HepG2 (cell line): ENCODE measurements around the gene PCBP2. TPM values are rescaled to one million over a fixed set of nuclear protein-coding genes. Genes with fewer than 3 reads are reported as not detected.

Experiments
- ATAC-seq: fragments of 200-7000 bp; cut with Tn5 transposase; 3 replicates; pipeline ENCODE4 v1.9.1; 2020; ENCODE audit warnings: mild to moderate bottlenecking, moderate library complexity
- BruUV-seq: library from RNA; stranded (reverse); fragments of 400-500 nt; replicated peaks from 2 replicates; lab custom pipeline; 2021; lab: Mats Ljungman, UMichigan
- CTCF ChIA-PET: fragments of 300-600 bp; formaldehyde crosslinking; extraction: SDS; loops from one replicate; lab custom pipeline; 2021; ENCODE audit warnings: low total read pairs, inconsistent platforms, low intra/inter-chr PET ratio; lab: Yijun Ruan, JAX
- POLR2A ChIA-PET: fragments of 350-600 bp; sonication (Branson Sonifier 250); formaldehyde crosslinking; loops from one replicate; lab custom pipeline; 2020; ENCODE audit warnings: antibody characterized with exemption, inconsistent platforms; lab: Yijun Ruan, JAX
- DNase-seq: peaks from one replicate; pipeline ENCODE4 v3.0.0-alpha.2; 2015; ENCODE audit warnings: low spot score
- FAIRE-seq: peaks from 3 replicates; lab custom pipeline; 2011; peaks lifted over from hg19 to GRCh38; lab: Jason Lieb, UNC
- H2AFZ ChIP-seq: one replicate; pipeline ENCODE4 v1.6.1; 2011; ENCODE audit warnings: low read length, inconsistent platforms
- H3K27ac ChIP-seq: fragments of 300-600 bp; 3 replicates; pipeline ENCODE4 v1.8.0; 2011; ENCODE audit warnings: mixed run types, mild to moderate bottlenecking, mixed read lengths, low read length, inconsistent platforms; ENCODE audit not compliant: insufficient read depth; ENCODE audit errors: extremely low read length
- H3K27me3 ChIP-seq, 2 experiments: fragments of 200-600 bp in 1 of 2; 2 replicates in 1 of 2; 3 replicates in 1 of 2; pipeline versions ENCODE4 v1.6.0 to v1.8.0; 2011; ENCODE audit warnings: low read length in 2 of 2, mild to moderate bottlenecking in 2 of 2, moderate library complexity in 2 of 2, inconsistent platforms in 1 of 2; ENCODE audit not compliant: insufficient read depth in 2 of 2, control insufficient read depth in 1 of 2
- H3K36me3 ChIP-seq, 2 experiments: fragments of 200-600 bp in 1 of 2; replicated peaks in 1 of 2; 2 replicates in 1 of 2; 3 replicates in 1 of 2; pipeline versions ENCODE4 v1.5.1 to v1.8.0; 2011; ENCODE audit warnings: low read length in 2 of 2, inconsistent platforms in 1 of 2; ENCODE audit not compliant: insufficient read depth in 2 of 2, control insufficient read depth in 1 of 2
- H3K4me1 ChIP-seq: 2 replicates; pipeline ENCODE4 v1.5.1; 2012; ENCODE audit warnings: low read length, inconsistent platforms; ENCODE audit not compliant: insufficient read depth
- H3K4me2 ChIP-seq: 2 replicates; pipeline ENCODE4 v1.6.0; 2011; ENCODE audit warnings: low read depth, low read length, inconsistent platforms
- H3K4me3 ChIP-seq, 3 experiments: fragments of 200-600 bp in 1 of 3; sonication (generic), shearing (Covaris generic) in 1 of 3; replicated peaks in 1 of 3; 2 replicates each; pipeline ENCODE4 v1.5.1; 2011 to 2016; ENCODE audit warnings: low read length in 3 of 3, inconsistent platforms in 2 of 3, low read depth in 2 of 3, mild to moderate bottlenecking in 2 of 3, control low read depth in 1 of 3, mixed read lengths in 1 of 3; ENCODE audit not compliant: insufficient read depth in 1 of 3
- H3K79me2 ChIP-seq: one replicate; pipeline ENCODE4 v1.6.1; 2011; ENCODE audit warnings: low read length, inconsistent platforms; ENCODE audit not compliant: insufficient read depth
- H3K9ac ChIP-seq: 2 replicates; pipeline ENCODE4 v1.6.0; 2011; ENCODE audit warnings: mild to moderate bottlenecking, low read depth, low read length, inconsistent platforms; ENCODE audit not compliant: insufficient read depth
- H3K9me3 ChIP-seq: 2 replicates; pipeline ENCODE4 v1.5.1; 2012; ENCODE audit warnings: mild to moderate bottlenecking, low read length
- H4K20me1 ChIP-seq: 2 replicates; pipeline ENCODE4 v1.6.0; 2011; ENCODE audit warnings: inconsistent platforms, mild to moderate bottlenecking, low read length, moderate library complexity; ENCODE audit not compliant: insufficient read depth
- AGO1 ChIP-seq: fragments of 200-400 bp; formaldehyde crosslinking; IDR thresholded peaks from 2 replicates; pipeline ENCODE4 v1.6.1; 2017; ENCODE audit warnings: mild to moderate bottlenecking, low read depth, low read length, moderate library complexity; ENCODE audit not compliant: poor library complexity, severe bottlenecking
- CAMTA2 ChIP-seq: sonication (generic); formaldehyde crosslinking; IDR thresholded peaks from 2 replicates; pipeline ENCODE4 v1.4.0; 2020; ENCODE audit warnings: mild to moderate bottlenecking, missing genetic modification reagents, borderline replicate concordance
- GABPB1 ChIP-seq: IDR thresholded peaks from 2 replicates; pipeline ENCODE4 v1.6.1; 2016; ENCODE audit warnings: mild to moderate bottlenecking, missing genetic modification reagents, moderate library complexity, missing compliant biosample characterization
- U2AF1 ChIP-seq: fragments of 200-400 bp; formaldehyde crosslinking; optimal IDR thresholded peaks from 2 replicates; pipeline ENCODE3; 2017; ENCODE audit warnings: mild to moderate bottlenecking, low read depth, low read length
- ZNF292 ChIP-seq: sonication (generic); formaldehyde crosslinking; IDR thresholded peaks from 2 replicates; pipeline ENCODE4 v1.8.1; 2022; ENCODE audit warnings: mild to moderate bottlenecking, low read depth, missing genetic modification reagents, borderline replicate concordance
- WGBS: methylation state at CpG from one replicate; pipeline ENCODE4 v1.1.6; 2017; ENCODE audit warnings: low lambda C conversion rate; 5-methylcytosine and 5-hydroxymethylcytosine counted together
- in situ Hi-C: cut with HindIII; loops from 2 replicates; pipeline ENCODE4 v1.10.0; 2017; ENCODE audit warnings: low pct_unique_long_range_greater_than_20kb; ENCODE audit not compliant: extremely low pct_ligation_motif_present
- intact Hi-C: fragments of 100-400 bp; cut with micrococcal nuclease; formaldehyde crosslinking; loops from one replicate; pipeline ENCODE4 v1.10.0; 2022; ENCODE audit not compliant: unreplicated experiment
- polyA plus RNA-seq, 8 experiments: library from polyadenylated mRNA; depleted of rRNA in 3 of 8; stranded (reverse) in 7 of 8; unstranded in 1 of 8; fragments of >200 nt; fragmentation: Illumina TruSeq in 4 of 8; extraction: Trizol in 4 of 8; gene quantifications; 2 replicates each; pipeline versions ENCODE4 v1.2.1 to v1.2.3, GENCODE V29; 2011 to 2016; ENCODE audit warnings: low read depth in 4 of 8, missing spikeins in 1 of 8, mixed read lengths in 1 of 8; ENCODE audit not compliant: insufficient read depth in 1 of 8
- total RNA-seq, 5 experiments: library from RNA; depleted of rRNA; stranded (reverse); fragments of >200 nt; fragmentation: Illumina TruSeq; extraction: Trizol; gene quantifications; 2 replicates each; pipeline ENCODE4 v1.2.3, GENCODE V29; 2016; ENCODE audit warnings: low read depth in 1 of 5
- TF ChIP-seq, protein P1 (sequence below): sonication (generic); formaldehyde crosslinking; IDR thresholded peaks from 2 replicates; pipeline ENCODE4 v1.4.0; 2020; ENCODE audit warnings: low read depth, missing genetic modification reagents
- TF ChIP-seq, protein P2 (sequence below): sonication (generic); formaldehyde crosslinking; conservative IDR thresholded peaks from 2 replicates; pipeline ENCODE4 v1.8.1; 2023; ENCODE audit warnings: missing genetic modification reagents
- TF ChIP-seq, protein P3 (sequence below): sonication (generic); formaldehyde crosslinking; IDR thresholded peaks from 2 replicates; pipeline ENCODE4 v1.8.1; 2022; ENCODE audit warnings: mild to moderate bottlenecking, missing genetic modification reagents
- TF ChIP-seq, protein P4 (sequence below): IDR thresholded peaks from 2 replicates; pipeline ENCODE4 v1.6.1; 2016; ENCODE audit warnings: mild to moderate bottlenecking, missing biosample characterization, missing genetic modification reagents
- TF ChIP-seq, protein P5 (sequence below): sonication (generic); formaldehyde crosslinking; IDR thresholded peaks from 2 replicates; pipeline ENCODE4 v1.4.0; 2020; ENCODE audit warnings: missing genetic modification reagents, mild to moderate bottlenecking, borderline replicate concordance
- TF ChIP-seq, protein P6 (sequence below): sonication (generic); formaldehyde crosslinking; IDR thresholded peaks from 2 replicates; pipeline ENCODE4 v1.5.1; 2020; ENCODE audit warnings: missing genetic modification reagents, mild to moderate bottlenecking, borderline replicate concordance

PCBP2 gene
- total and polyA plus RNA-seq, 2 of the 13 experiments (the other 11 are each of a cell fraction or from before 2014, with no cell fraction given): 154 to 345 TPM

DNA sequence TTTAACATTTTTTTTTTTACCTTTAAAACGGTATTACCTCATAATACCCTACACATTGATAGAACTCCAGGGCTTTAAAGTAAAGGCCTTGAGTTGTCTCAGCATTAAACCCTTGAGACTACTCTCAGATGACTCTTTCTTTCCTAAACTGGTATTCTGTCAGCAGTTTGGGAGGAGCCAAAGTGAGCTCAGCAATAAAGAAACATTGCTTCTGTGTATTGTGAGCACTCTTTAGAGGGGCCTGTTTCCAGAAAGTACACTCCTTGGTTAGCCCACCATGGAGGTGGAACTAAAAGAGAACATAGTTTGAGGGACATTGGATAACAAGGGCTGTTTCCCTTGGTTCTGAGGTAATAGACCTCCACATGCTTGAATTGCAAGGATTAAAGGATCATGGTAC, 27.0 kb downstream of the PCBP2 start (continued):
- TF ChIP-seq, protein P1, sequence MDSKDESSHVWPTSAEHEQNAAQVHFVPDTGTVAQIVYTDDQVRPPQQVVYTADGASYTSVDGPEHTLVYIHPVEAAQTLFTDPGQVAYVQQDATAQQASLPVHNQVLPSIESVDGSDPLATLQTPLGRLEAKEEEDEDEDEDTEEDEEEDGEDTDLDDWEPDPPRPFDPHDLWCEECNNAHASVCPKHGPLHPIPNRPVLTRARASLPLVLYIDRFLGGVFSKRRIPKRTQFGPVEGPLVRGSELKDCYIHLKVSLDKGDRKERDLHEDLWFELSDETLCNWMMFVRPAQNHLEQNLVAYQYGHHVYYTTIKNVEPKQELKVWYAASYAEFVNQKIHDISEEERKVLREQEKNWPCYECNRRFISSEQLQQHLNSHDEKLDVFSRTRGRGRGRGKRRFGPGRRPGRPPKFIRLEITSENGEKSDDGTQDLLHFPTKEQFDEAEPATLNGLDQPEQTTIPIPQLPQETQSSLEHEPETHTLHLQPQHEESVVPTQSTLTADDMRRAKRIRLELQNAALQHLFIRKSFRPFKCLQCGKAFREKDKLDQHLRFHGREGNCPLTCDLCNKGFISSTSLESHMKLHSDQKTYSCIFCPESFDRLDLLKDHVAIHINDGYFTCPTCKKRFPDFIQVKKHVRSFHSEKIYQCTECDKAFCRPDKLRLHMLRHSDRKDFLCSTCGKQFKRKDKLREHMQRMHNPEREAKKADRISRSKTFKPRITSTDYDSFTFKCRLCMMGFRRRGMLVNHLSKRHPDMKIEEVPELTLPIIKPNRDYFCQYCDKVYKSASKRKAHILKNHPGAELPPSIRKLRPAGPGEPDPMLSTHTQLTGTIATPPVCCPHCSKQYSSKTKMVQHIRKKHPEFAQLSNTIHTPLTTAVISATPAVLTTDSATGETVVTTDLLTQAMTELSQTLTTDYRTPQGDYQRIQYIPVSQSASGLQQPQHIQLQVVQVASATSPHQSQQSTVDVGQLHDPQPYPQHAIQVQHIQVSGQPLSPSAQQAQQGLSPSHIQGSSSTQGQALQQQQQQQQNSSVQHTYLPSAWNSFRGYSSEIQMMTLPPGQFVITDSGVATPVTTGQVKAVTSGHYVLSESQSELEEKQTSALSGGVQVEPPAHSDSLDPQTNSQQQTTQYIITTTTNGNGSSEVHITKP (CRISPR knock-in tag): no peak
- TF ChIP-seq, all 625 proteins: peak for 0

DNA sequence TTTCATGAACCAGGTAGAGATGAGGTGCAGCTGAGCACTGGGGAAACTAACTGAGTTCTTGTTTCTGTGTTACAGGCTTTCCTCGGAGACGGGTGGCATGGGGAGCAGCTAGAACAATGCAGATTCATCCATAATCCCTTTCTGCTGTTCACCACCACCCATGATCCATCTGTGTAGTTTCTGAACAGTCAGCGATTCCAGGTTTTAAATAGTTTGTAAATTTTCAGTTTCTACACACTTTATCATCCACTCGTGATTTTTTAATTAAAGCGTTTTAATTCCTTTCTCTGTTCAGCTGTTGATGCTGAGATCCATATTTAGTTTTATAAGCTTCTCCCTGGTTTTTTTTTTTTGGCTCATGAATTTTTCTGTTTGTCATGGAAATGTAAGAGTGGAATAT, 27.4 kb downstream of the PCBP2 start:
- POLR2A ChIA-PET: interaction anchor here (1.2 to 1.8 kb wide), 2 partner anchors 11 to 22 kb away, joined by 3 to 8 read pairs; partner anchors contain the start of gene TARBP2
- Histone ChIP-seq H3K27me3 (no peaks in the 10 kb centered on the region), H4K20me1 (peaks cover 26% of the 10 kb centered on the region), H3K36me3 (peaks cover 24 to 68% of the 10 kb centered on the region in 2 experiments), H3K27ac (no peak overlapping the region), H3K79me2 (peaks cover 3% of the 10 kb centered on the region), H3K9ac (no peak overlapping the region), H3K4me2 (no peak overlapping the region), H3K4me1 (no peaks in the 10 kb centered on the region), H3K4me3 (no peak overlapping the region), H3K9me3 (no peaks in the 10 kb centered on the region), H2AFZ (no peak overlapping the region)
- in situ Hi-C loops (no loop called here), intact Hi-C loops (no loop called here)
- WGBS: 95% methylated on average over 5 of the region's 5 CpGs
- DNase-seq (no peak), FAIRE-seq (no peak), ATAC-seq (no peak)
- CTCF ChIA-PET: no interaction called here
- BruUV-seq: no TSS peak
- TF ChIP-seq U2AF1 (no peak), ZNF292 (no peak), AGO1 (no peak), CAMTA2 (CRISPR knock-in tag) (no peak), GABPB1 (no peak)
- TF ChIP-seq, protein P2, sequence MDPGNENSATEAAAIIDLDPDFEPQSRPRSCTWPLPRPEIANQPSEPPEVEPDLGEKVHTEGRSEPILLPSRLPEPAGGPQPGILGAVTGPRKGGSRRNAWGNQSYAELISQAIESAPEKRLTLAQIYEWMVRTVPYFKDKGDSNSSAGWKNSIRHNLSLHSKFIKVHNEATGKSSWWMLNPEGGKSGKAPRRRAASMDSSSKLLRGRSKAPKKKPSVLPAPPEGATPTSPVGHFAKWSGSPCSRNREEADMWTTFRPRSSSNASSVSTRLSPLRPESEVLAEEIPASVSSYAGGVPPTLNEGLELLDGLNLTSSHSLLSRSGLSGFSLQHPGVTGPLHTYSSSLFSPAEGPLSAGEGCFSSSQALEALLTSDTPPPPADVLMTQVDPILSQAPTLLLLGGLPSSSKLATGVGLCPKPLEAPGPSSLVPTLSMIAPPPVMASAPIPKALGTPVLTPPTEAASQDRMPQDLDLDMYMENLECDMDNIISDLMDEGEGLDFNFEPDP (CRISPR knock-in tag): no peak
- TF ChIP-seq, protein P3, sequence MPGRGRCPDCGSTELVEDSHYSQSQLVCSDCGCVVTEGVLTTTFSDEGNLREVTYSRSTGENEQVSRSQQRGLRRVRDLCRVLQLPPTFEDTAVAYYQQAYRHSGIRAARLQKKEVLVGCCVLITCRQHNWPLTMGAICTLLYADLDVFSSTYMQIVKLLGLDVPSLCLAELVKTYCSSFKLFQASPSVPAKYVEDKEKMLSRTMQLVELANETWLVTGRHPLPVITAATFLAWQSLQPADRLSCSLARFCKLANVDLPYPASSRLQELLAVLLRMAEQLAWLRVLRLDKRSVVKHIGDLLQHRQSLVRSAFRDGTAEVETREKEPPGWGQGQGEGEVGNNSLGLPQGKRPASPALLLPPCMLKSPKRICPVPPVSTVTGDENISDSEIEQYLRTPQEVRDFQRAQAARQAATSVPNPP (CRISPR knock-in tag): no peak
- TF ChIP-seq, protein P4, sequence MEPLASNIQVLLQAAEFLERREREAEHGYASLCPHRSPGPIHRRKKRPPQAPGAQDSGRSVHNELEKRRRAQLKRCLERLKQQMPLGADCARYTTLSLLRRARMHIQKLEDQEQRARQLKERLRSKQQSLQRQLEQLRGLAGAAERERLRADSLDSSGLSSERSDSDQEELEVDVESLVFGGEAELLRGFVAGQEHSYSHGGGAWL (CRISPR knock-in tag): no peak
- TF ChIP-seq, protein P5, sequence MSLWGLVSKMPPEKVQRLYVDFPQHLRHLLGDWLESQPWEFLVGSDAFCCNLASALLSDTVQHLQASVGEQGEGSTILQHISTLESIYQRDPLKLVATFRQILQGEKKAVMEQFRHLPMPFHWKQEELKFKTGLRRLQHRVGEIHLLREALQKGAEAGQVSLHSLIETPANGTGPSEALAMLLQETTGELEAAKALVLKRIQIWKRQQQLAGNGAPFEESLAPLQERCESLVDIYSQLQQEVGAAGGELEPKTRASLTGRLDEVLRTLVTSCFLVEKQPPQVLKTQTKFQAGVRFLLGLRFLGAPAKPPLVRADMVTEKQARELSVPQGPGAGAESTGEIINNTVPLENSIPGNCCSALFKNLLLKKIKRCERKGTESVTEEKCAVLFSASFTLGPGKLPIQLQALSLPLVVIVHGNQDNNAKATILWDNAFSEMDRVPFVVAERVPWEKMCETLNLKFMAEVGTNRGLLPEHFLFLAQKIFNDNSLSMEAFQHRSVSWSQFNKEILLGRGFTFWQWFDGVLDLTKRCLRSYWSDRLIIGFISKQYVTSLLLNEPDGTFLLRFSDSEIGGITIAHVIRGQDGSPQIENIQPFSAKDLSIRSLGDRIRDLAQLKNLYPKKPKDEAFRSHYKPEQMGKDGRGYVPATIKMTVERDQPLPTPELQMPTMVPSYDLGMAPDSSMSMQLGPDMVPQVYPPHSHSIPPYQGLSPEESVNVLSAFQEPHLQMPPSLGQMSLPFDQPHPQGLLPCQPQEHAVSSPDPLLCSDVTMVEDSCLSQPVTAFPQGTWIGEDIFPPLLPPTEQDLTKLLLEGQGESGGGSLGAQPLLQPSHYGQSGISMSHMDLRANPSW (CRISPR knock-in tag): no peak
- TF ChIP-seq, protein P6, sequence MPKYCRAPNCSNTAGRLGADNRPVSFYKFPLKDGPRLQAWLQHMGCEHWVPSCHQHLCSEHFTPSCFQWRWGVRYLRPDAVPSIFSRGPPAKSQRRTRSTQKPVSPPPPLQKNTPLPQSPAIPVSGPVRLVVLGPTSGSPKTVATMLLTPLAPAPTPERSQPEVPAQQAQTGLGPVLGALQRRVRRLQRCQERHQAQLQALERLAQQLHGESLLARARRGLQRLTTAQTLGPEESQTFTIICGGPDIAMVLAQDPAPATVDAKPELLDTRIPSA (CRISPR knock-in tag): no peak
